A172 (cell line): ENCODE results near the gene NANOS3. TPM values are rescaled to one million over a fixed set of nuclear protein-coding genes. Genes with fewer than 3 reads are reported as not detected.

Source experiments
- DNase-seq: peaks from one replicate; pipeline ENCODE4 v3.0.0-alpha.2; 2015; ENCODE audit warnings: low spot score
- total RNA-seq: library from RNA; depleted of rRNA; stranded (reverse); fragments of >200 nt; shearing (Covaris generic); gene quantifications from 2 replicates; pipeline ENCODE4 v1.2.3, GENCODE V29; 2014; rRNA removed

NANOS3 gene
- not detected in 2 replicates for total RNA-seq

DNA sequence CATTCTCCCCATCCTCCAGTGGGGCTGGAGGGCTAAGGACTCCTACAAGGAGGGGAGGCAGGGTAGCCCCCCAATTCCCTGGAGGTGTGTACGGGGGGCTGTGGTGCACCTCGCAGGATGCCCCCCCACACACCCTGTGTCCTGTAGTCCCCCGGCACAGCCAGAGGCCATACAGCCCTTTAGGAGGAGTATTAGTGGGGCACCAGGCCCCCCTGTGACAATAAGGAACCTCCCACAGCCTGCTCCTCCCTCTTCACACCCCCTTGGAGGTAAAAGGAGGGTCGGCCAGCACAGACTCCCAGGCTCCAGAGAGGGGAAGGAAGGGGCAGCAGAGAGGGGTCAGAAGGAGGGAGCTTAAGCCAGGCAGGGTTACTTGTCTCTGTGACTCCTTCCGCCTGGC lies at the start of gene NANOS3:
Gene NANOS3, plus strand, starts transcription at position 301 of the 400 bp plus-strand sequence. CDS start 115 bp downstream, outside the sequence.
- no peak for DNase-seq

DNA sequence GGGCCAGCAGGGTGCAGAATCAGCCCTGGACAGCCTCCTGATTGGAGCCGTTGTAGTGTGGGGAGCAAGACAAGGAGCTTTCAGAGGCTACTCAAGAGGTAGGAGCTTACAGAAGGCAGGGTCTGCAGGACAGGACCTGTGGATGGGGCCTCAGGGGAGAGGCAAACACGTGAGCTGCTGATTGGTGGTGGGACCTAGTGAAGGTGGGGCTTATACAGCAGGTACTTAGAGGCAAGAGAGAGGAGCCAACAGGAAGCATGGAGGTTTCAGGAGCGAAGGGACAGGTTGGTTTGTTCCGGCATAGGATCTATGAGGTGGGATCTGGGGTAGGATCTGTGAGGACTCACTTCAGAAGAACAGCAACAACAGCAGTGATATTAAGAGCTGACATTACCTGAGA lies 49.3 kb upstream of the NANOS3 start:
- no peak for DNase-seq

- DNase-seq = no peak
Measured at GRCh38 chr19:13830114-13830740, 46.7 kb upstream of the NANOS3 start.

DNA sequence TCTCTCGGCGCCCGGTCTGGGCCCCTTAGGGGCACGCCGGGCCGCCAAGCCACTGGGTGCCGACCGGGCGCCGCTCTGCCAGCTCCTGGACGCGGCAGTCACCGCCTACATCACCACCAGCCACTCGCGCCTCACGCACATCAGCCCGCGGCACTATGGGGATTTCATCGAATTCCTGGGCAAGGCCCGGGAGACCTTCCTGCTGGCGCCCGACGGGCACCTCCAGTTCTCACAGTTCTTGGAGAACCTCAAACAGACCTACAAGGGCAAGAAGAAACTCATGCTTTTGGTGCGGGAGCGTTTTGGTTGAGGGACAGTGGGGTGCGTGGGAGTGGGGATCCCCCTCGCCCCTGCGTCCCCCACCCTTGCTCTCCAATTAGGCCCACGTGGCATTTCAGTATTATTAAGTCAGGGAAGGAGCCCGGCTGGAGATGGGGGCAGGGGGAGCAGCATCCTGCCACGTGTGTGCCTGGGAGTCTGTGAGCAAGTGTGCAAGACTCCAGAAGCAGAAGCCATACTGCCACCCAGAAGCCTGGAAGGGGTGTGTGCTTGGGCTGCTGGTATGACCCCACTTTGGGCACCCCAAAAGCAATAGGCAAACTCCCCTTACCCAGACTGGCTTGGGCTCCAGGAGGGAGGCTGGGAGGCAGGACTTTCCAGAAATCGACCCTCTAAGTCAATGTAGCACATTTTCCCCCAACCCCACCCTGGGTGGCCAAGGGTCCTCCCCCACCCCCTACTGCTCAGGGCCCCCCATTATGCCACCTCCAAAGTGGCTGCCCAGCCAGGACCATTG lies 46.0 kb upstream of the NANOS3 start:
- DNase-seq = peak; percentile 40

DNA sequence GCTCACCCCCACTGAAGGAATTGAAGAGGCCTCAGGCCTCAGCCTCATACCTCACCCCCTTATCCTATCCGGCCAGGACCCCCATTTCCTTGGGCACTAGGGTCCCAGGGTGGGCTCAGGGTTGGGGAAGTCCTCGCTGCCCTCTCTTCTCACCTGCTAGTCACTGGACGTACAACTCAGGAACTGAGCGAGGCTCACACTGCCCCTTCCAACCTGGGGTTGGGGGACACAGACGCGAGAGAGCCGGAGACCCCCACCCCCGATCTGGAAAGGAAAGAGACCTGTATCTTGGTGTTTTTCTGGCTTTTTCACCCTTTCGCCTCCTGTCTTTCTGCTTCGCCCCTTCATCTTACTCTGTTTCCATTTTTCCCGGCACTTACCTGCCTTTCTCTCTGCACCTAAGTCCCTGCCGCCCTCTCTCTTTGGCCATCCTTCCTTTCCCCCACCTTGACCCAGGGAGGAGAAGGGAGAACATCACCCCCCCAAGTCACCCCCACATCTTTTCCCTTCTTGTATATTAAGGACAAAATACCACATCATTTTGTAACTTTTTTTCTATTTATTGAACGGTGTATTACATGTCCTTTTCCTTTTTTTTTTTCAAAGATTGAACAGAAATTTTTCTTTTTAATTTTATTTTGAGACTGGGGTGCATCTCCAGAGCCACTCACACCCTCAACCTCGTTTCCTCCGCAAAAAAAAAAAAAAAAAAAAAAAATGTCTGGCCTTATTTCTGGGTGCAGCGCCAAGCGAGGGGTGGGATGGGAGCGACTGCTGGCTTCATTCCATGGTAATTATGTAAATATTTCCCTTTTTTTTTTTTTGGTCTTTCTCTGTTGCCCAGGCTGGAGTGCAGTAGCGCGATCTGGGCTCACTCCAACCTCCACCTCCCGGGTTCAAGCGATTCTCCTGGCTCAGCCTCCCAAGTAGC lies 45.1 kb upstream of the NANOS3 start:
- DNase-seq = no peak

DNA sequence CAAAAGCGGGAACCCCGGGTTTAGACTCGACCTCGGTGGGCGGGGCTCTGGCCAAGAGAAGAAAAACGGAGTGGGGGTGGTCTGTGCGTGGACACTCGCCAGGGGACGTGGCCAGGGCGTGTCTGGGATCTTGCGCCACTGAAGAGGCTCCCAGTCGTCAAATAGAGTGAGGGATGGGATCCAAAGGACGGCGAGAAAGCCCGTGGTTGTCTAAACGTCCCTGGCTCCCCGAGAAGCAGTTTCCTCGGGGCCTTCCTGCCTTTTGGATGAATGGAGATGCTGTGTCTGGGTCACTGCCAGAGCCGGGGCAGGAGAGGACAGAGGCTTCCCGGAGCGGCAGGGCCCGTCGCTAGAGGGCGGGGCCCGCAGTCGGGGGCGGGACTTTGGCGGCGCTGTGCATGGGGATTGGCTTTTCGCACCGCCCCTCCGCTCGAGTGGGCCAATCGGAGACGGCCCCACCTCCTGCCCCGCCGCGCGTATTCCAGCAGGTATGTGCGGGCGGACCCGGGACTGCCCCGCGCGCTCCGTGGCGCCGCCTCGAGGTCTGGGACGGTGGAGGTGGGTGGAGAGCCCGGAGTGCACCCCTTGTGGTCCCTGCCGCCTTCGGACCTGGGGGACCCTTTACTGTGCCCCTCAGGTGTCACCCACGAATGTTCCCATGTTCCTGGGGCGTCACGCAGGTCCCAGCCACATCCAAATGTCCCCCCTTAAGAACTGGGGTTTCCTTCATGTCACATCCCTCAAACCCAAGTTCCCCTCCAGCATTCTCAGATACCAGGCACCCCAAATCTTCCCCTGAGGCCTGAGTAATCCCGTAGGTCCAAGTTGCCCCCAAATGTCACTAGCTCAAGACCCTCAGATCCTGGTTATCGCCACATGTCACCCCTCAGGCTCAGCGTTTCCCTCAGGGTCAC lies 43.3 kb upstream of the NANOS3 start:
- peak; percentile 90 for DNase-seq

DNA sequence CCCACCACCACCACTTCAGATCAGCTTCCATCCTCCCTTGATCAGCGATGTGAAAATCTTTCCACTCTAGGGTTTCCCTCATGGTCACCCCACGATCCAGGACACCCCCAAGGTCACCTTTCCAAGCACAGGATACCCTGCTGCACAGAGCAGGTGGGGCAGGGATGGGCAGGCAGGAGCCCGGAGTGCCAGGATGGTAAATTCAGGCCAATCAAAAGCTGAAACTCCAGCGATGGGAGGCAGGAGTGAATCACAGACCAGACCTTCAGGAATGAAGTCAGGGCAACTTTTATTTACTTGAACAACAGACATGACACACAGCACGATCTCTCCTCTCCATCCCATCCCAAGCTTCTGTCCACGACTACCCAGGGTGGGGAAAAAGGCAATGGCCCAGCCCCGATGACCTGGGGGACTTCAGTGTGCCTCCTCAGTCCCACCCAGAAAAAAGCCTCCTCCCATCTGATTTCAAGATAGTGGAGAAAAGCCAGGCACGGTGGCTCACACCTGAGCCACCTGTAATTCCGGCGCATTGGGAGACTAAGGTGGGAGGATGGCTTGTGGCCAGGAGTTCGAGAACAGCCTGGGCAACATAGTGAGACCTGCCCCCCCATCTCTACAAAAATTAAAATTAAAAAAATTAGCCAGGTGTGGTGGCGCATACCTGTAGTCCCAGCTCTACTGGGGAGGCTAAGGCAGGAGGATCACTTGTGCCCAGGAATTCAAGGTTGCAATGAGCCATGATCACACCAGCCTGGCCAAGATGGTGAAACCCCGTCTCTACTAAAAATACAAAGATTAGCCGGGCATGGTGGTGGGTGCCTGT lies 42.5 kb upstream of the NANOS3 start:
- DNase-seq = peak; percentile 62

DNA sequence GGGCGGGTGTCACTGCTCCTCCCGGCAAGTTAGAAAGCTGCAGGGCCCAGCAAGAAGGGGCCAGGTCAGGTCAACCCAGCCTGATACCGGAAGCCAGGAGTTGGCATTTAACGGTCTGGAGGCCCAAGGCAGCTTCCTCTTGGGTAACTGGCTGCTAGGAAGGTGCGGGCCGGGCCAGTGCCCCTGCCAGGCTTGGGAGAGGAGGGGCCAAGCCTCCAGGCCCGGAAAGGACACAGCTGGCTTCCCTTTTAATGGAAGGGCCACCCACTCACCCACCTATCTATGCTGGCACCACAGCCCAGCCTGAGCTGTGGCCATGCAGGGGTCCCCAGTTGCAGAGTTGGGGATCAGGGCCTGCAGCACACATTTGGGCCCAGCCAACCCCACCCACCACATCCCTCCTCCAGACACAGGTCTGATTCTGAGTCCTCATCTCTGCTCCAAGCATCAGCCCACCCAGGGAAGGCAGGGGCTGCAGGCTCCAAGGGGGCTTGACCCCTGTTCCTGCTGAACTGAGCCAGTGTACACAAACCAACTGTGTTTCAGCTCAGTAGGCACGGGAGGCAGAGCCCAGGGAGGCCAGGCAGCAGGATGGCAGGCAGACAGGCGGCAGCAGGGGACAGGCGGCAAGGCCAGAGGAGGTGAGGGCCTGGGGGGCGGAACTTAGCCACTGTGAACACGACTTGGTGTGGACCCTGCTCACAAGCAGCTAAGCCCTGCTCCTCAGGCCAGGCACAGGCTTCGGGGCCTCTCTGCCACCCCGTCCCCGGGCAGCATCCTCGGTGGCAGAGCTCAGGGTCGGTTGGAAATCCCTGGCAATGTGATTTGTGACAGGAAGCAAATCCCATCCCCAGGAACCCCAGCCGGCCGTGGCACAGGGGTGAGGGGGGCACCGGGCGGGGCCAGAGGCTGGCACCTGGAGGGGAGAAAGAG lies 40.9 kb upstream of the NANOS3 start:
- DNase-seq = peak; percentile 53

DNA sequence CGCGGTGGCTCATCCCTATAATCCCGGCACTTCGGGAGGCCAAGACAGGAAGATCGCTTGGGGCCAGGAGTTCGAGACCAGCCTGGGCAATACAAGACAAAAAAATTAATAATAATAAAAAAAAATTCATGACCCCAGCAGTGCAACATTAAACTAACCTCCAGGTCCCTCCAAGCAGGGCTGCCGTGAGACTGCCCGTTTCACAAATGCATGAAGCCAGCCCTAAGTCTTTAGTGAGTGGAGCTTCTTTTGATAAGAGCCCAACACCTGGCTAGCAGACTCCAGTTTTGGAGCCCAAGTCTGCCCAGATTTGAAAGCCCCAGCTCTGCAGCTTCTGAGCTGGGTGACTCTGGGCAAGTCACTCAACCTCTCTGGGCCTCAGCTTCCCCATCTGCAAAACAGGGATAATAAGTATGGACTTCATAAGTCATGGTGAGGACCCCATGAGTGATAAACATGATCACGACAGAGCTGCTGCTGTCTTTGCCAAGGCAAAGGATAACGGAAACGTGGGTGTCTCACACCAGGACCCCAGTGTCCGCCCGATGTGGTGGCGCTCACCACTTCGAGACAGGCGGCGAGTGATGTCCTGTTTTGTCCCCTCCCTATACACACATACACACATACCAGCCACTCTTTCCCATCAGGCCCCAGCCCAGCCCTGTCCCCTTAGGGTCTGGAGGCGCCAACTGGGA lies 38.4 kb upstream of the NANOS3 start:
- DNase-seq = no peak

- peak; percentile 89 for DNase-seq
Measured at GRCh38 chr19:13839130-13839937, 37.6 kb upstream of the NANOS3 start.

DNA sequence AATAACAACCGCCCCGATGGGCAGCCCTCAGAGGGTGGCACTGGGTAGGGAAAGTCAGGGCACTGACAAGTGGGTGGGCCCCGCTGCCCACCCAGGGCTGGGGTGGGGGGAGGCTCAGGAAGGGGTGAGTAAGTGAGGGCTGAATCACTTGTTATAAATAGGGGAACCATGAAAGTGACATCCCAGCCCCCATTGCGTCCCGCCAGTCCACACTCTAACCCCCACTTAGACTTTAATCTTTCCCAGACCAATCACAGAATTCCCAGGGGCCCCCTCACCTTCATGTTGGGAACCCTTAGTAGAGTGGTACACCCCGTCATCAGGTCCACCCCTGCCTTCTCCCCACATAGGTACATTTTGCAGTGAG lies 37.0 kb upstream of the NANOS3 start:
- no peak for DNase-seq

DNA sequence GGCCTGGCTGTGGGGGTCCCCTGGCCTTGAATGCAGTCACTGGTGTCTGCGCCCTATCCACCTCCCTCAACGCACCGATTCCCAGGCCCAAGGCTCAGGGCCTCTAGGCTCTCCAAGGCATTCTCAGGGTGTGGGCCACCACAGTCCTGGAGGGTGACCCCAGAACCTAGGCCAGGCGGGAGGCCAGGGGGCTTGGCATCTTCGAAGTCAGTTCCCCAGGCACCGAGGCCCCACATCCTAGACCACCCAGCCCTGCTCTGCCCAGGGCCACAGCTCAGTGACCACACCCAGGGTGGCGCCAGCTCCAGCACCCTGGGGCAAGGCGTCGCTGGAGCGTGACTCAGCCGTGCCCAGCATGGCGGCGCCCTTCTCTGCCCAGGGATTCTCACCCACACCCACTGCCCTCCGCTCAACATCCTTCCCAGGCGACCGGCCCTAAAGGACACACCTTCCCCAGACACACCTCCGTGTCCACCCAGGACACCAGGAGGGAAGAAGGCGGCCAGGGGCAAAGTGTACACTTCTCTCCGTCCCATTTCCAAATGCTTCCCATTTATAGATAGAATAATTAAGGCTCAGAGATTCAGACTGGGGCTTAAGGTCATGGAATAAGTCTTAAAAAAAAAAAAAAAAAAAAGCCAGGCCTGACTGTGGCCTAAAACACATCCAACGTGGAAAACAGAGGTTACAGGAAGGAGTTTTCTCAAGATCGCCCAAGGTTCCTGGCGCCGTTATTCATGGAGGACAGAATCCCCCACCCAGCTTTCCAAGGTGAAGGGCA lies 36.4 kb upstream of the NANOS3 start:
- peak; percentile 82 for DNase-seq

GRCh38 chr19:13841086-13841961 lies 35.6 kb upstream of the NANOS3 start:
- DNase-seq = no peak

- DNase-seq = no peak
Measured at GRCh38 chr19:13841962-13842290, 35.0 kb upstream of the NANOS3 start.

DNA sequence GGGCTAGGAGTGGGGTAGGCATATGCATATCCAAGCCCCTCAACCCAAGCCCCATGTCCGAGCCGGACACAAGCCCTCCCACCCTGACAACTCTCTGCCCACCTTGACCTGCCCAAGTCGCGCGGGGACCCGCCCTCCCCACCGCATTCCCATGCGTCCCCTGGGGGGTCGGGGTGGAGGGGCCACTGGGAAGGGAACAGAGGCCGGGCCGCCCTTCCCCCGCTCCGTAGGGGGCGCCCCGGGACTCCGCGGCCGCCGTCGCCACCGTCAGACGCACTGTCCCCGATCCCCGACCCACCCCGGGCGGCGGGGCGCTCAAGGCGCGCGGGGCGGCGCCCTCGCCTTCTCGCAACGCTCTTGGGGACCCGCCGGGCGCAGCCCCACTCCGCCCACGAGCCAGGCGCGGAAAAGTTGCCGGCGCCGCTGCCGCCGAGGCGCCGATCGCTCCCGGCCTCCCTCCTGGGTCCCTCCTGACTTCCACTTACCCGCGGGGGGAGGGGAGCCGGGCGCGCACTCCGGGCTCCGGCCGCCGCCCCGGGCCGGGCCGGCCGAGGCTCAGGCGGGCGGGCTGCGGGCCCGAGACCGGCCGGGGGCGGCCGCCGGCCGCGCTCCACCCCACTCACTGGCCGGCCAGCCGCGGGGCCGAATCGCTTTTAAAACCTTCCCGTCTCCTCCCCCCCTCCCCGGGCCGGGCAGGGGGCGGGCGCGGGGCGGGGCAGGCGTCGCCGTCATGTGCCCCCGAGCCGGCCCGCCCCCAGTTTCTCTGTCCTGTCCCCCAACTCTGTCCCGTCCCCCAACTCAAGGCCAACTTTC lies 34.4 kb upstream of the NANOS3 start:
- peak; percentile 70 for DNase-seq
